ENCODE results near the gene GALNT3. TPM values are rescaled to one million over a fixed set of nuclear protein-coding genes. Genes with fewer than 3 reads are reported as not detected.

The GALNT3 gene
- total RNA-seq, 2 experiments from 2014 or later: 11.3 to 13.8 TPM

DNA sequence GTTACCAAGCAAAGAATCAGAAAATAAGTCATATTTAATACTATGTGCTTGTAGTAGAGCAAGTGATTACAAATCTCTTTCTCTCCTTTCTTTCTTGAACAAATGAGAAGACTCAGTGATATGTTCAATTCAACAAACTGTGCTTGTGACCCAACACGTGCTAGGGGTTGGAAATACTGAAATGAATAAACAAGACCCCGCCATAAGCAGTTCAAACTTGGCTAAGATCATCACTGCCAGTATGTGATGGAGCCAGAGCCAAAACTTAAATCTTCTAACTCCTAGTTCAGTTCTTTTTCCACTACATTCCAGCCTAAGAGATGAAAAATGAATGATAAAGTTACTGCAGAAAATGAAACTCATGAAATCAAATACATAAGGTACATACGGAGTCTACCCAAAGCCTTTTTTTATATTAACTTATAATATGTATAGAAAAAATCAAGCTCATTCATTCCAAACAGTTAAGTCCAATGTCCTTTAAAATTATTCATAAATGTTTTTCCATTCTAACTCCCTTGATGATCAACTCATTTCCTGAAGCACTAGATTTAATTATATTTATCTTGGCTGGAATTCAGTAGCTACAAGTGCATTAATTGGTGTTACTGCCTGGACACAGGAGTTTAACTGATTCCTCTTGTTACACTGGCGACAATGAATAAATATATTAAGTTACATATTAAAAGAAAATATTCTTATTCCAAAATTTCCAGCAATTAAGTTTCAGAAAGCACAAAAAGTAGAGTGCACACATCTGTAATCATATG lies 36.0 kb downstream of the GALNT3 start:
- no peak overlapping the region for H3K27ac Mint-ChIP-seq
- no peak overlapping the region for H3K4me3 Mint-ChIP-seq
- H3K9me3 Mint-ChIP-seq (ENCODE audit: low read depth): no peaks in the 10 kb centered on the region
- DNase-seq (no peak), ATAC-seq (no peak)
- CTCF ChIA-PET: no interaction called here
- H3K27me3 Mint-ChIP-seq: no peaks in the 10 kb centered on the region
- no peaks in the 10 kb centered on the region for H3K4me1 Mint-ChIP-seq
- peaks cover 14% of the 10 kb centered on the region for H3K36me3 Mint-ChIP-seq

- no peaks in the 10 kb centered on the region for H3K27me3 Mint-ChIP-seq
- H3K9me3 Mint-ChIP-seq (ENCODE audit: low read depth): no peaks in the 10 kb centered on the region
- H3K27ac Mint-ChIP-seq: no peak overlapping the region
- H3K4me3 Mint-ChIP-seq: no peak overlapping the region
- DNase-seq (no peak), ATAC-seq (no peak)
- CTCF ChIA-PET: no interaction called here
- H3K4me1 Mint-ChIP-seq: no peaks in the 10 kb centered on the region
- peaks cover 25% of the 10 kb centered on the region for H3K36me3 Mint-ChIP-seq
Measured at GRCh38 chr2:165746501-165746900, 47.5 kb downstream of the GALNT3 start.

DNA sequence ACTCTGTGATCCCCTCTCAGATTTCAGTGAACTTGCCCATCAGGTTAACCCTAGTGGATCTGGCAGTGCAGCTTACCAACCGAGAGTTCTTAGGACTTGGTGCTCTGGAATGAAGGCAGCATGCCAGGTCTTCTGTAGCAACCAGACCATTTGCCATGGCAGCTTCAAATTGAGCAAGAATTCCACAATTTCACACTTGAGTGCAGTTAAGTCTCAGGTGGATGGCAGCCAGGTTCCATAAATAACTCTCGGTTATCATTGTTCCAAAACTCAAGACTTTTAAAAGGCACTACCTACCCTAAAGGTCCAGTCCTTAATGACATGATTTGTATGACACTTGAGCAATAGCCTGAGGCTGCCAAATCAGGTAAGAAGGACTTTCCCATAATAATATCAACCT lies 48.1 kb downstream of the GALNT3 start:
- H3K27ac Mint-ChIP-seq: no peak overlapping the region
- CTCF ChIA-PET: no interaction called here

GRCh38 chr2:165743442-165743841 lies 50.6 kb downstream of the GALNT3 start:
- H3K27ac Mint-ChIP-seq: no peak overlapping the region
- ATAC-seq (no peak), DNase-seq (no peak)
- no peaks in the 10 kb centered on the region for H3K9me3 Mint-ChIP-seq (ENCODE audit: low read depth)
- H3K27me3 Mint-ChIP-seq: no peaks in the 10 kb centered on the region
- no peak overlapping the region for H3K4me3 Mint-ChIP-seq
- no peaks in the 10 kb centered on the region for H3K4me1 Mint-ChIP-seq
- peaks cover 22% of the 10 kb centered on the region for H3K36me3 Mint-ChIP-seq
- CTCF ChIA-PET: no interaction called here

More for the DNA sequence above, 48.1 kb downstream of the GALNT3 start:
- no peaks in the 10 kb centered on the region for H3K27me3 Mint-ChIP-seq
- no peak for DNase-seq
- no peaks in the 10 kb centered on the region for H3K4me1 Mint-ChIP-seq
- H3K4me3 Mint-ChIP-seq: no peak overlapping the region
- no peak for ATAC-seq
- peaks cover 25% of the 10 kb centered on the region for H3K36me3 Mint-ChIP-seq
- H3K9me3 Mint-ChIP-seq (ENCODE audit: low read depth): no peaks in the 10 kb centered on the region

DNA sequence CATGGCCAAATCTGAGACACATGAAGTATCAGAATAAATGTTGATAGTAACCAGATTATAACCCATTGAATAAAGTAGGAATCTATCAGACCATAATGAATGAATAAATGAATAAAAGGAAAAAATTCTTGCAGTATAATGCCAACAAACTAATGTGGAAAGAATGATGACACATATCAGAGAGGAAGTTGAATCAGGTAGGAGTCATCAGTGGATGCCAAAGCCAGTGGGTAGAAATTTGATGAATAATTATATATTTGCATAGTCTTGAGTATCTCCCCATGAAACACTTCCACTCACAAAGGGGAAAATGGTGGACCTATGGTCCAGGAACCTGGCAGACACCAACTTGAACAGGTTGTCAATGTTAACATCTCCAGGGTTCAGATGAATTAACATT lies 68.6 kb downstream of the GALNT3 start:
- CTCF ChIA-PET: no interaction called here
- Mint-ChIP-seq H3K27ac (no peak overlapping the region), H3K4me3 (no peak overlapping the region), H3K4me1 (no peaks in the 10 kb centered on the region), H3K27me3 (peaks cover 10% of the 10 kb centered on the region), H3K36me3 (no peaks in the 10 kb centered on the region), H3K9me3 (ENCODE audit: low read depth) (no peaks in the 10 kb centered on the region)
- DNase-seq: no peak
- no peak for ATAC-seq

- DNase-seq (no peak), ATAC-seq (no peak)
- H3K27me3 Mint-ChIP-seq: peaks cover 19% of the 10 kb centered on the region
- no peaks in the 10 kb centered on the region for H3K4me1 Mint-ChIP-seq
- CTCF ChIA-PET: no interaction called here
- H3K36me3 Mint-ChIP-seq: no peaks in the 10 kb centered on the region
- no peak overlapping the region for H3K4me3 Mint-ChIP-seq
- no peak overlapping the region for H3K27ac Mint-ChIP-seq
- H3K9me3 Mint-ChIP-seq (ENCODE audit: low read depth): no peaks in the 10 kb centered on the region
Measured at GRCh38 chr2:165720511-165720910, 73.5 kb downstream of the GALNT3 start.

DNA sequence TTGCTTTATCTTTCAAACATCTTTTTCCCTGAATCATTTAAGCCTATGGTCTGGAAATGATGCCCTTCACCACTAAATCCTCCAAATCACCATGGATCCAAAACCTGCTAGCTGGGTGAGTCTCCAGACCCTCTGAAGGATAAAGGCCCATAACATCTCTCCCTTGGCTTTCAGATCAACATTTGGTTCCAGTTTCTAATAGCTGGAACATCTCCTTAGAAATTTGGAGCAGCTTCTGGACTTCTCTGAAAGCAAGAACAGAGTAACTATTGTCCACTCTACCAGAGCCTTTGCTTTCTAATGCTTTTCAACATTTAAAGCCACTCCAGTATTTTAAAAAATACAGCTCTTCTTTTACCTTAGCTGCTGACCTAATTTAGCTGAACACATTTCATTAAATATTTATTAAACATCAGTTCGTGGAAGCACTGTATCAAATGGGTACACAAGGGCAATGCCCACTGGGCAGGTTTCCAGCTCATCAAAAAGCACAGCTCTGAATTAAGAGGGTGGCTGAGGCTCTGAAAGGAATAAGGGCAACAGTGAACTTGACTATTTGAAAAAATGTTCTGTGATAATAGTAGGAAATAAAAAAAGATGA lies 75.3 kb downstream of the GALNT3 start:
- peaks cover 16% of the 10 kb centered on the region for H3K27me3 Mint-ChIP-seq
- no peak for ATAC-seq
- no peak overlapping the region for H3K4me3 Mint-ChIP-seq
- H3K4me1 Mint-ChIP-seq: no peaks in the 10 kb centered on the region
- H3K27ac Mint-ChIP-seq: no peak overlapping the region
- no peaks in the 10 kb centered on the region for H3K9me3 Mint-ChIP-seq (ENCODE audit: low read depth)
- H3K36me3 Mint-ChIP-seq: no peaks in the 10 kb centered on the region
- CTCF ChIA-PET: no interaction called here
- no peak for DNase-seq

DNA sequence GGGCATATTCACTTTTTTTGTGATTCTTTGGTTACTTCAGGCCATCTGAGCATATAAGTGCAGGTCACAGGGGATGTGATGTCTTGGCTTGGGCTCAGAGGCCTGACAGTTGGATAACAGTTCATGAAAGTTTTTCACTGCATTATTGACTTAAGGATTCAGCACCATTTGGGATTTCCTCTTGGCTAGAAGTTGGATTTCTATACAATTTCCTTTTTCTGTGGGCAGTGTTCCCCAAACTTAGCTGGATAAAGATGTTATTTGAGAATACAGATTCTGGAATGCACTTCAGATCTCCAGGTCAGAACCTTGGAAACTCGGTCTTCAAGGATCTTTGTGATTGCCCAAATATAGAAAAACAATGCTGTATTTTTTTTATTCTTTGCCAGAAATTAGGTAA lies 78.0 kb downstream of the GALNT3 start:
- Mint-ChIP-seq H3K4me3 (no peak overlapping the region), H3K9me3 (ENCODE audit: low read depth) (no peaks in the 10 kb centered on the region), H3K27ac (no peak overlapping the region), H3K36me3 (no peaks in the 10 kb centered on the region), H3K27me3 (peaks cover 11% of the 10 kb centered on the region), H3K4me1 (no peaks in the 10 kb centered on the region)
- CTCF ChIA-PET: no interaction called here
- ATAC-seq (no peak), DNase-seq (no peak)

GRCh38 chr2:165706960-165707487 lies 87.0 kb downstream of the GALNT3 start:
- no peak overlapping the region for H3K27ac Mint-ChIP-seq
- H3K27me3 Mint-ChIP-seq: peaks cover 14% of the 10 kb centered on the region
- CTCF ChIA-PET: interaction anchor here (1.3 kb wide), 1 partner anchor 11 kb away, joined by 3 read pairs; no protein-coding TSS in a partner anchor
- DNase-seq: no peak
- H3K9me3 Mint-ChIP-seq (ENCODE audit: low read depth): no peaks in the 10 kb centered on the region
- no peak overlapping the region for H3K4me3 Mint-ChIP-seq
- no peaks in the 10 kb centered on the region for H3K36me3 Mint-ChIP-seq
- no peak for ATAC-seq
- H3K4me1 Mint-ChIP-seq: no peaks in the 10 kb centered on the region

GRCh38 chr2:165701147-165701546 lies 92.9 kb downstream of the GALNT3 start:
- Mint-ChIP-seq H3K9me3 (ENCODE audit: low read depth) (no peaks in the 10 kb centered on the region), H3K36me3 (no peaks in the 10 kb centered on the region), H3K4me3 (no peak overlapping the region), H3K4me1 (no peaks in the 10 kb centered on the region), H3K27ac (no peak overlapping the region), H3K27me3 (peaks cover 40% of the 10 kb centered on the region)
- DNase-seq (no peak), ATAC-seq (no peak)
- CTCF ChIA-PET: interaction anchor here (0.7 kb wide), 1 partner anchor 174 kb away, joined by 3 read pairs; no protein-coding TSS in a partner anchor

GRCh38 chr2:165700531-165700930 lies 93.5 kb downstream of the GALNT3 start:
- Mint-ChIP-seq H3K9me3 (ENCODE audit: low read depth) (no peaks in the 10 kb centered on the region), H3K27me3 (peaks cover 42% of the 10 kb centered on the region), H3K36me3 (no peaks in the 10 kb centered on the region), H3K4me1 (no peaks in the 10 kb centered on the region), H3K4me3 (no peak overlapping the region), H3K27ac (no peak overlapping the region)
- DNase-seq (no peak), ATAC-seq (no peak)
- CTCF ChIA-PET: interaction anchor here (0.7 kb wide), 1 partner anchor 174 kb away, joined by 3 read pairs; no protein-coding TSS in a partner anchor

DNA sequence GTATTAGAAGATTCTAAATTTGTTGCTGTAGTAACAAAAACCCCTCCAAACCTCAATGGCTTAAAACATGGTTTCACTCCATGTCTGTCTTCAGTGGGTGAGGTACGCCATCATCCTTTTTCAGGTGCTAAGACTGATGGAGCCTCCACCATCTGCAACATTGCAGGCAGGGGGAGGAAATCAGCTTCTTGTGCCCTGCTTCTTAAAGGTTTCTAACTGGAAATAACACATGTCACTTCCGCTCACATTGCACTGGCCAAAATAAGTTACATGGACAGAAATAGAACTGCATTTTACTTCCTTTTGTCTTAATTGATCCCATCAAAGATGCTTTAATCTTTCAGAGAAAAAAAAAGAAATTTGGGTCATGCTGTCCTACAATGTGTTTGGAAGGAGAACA lies 94.1 kb downstream of the GALNT3 start:
- H3K27ac Mint-ChIP-seq: no peak overlapping the region
- CTCF ChIA-PET: no interaction called here
- no peak overlapping the region for H3K4me3 Mint-ChIP-seq
- no peak for DNase-seq
- peaks cover 37% of the 10 kb centered on the region for H3K27me3 Mint-ChIP-seq
- no peaks in the 10 kb centered on the region for H3K36me3 Mint-ChIP-seq
- H3K9me3 Mint-ChIP-seq (ENCODE audit: low read depth): no peaks in the 10 kb centered on the region
- no peak for ATAC-seq
- no peaks in the 10 kb centered on the region for H3K4me1 Mint-ChIP-seq

GRCh38 chr2:165698444-165698884 lies 95.6 kb downstream of the GALNT3 start:
- ATAC-seq (peak; percentile 61), DNase-seq (no peak)
- no peak overlapping the region for H3K27ac Mint-ChIP-seq
- H3K4me1 Mint-ChIP-seq: no peaks in the 10 kb centered on the region
- H3K9me3 Mint-ChIP-seq (ENCODE audit: low read depth): no peaks in the 10 kb centered on the region
- peaks cover 31% of the 10 kb centered on the region for H3K27me3 Mint-ChIP-seq
- no peaks in the 10 kb centered on the region for H3K36me3 Mint-ChIP-seq
- CTCF ChIA-PET: interaction anchor here (2.6 kb wide), 1 partner anchor 176 kb away, joined by 6 read pairs; no protein-coding TSS in a partner anchor
- no peak overlapping the region for H3K4me3 Mint-ChIP-seq
